GM23338 (cell line): ENCODE measurements around the gene EPB41L4A. TPM values are rescaled to one million over a fixed set of nuclear protein-coding genes. Genes with fewer than 3 reads are reported as not detected.

ENCODE experiments used
- ATAC-seq: fragments of 200-7000 bp; cut with Tn5 transposase; 3 replicates; pipeline ENCODE4 v1.9.1; 2020
- DNase-seq: peaks from one replicate; pipeline ENCODE4 v3.0.0-alpha.2; 2015; ENCODE audit warnings: low spot score
- H2AFZ ChIP-seq: fragments of 200-600 bp; sonication (generic); 2 replicates; pipeline ENCODE4 v1.8.0; 2016; ENCODE audit warnings: antibody characterized with exemption, mild to moderate bottlenecking, moderate library complexity
- H3F3A ChIP-seq: fragments of 200-600 bp; sonication (generic); replicated peaks from 2 replicates; pipeline ENCODE4 v1.8.0; 2017; ENCODE audit warnings: antibody characterized with exemption, mixed run types, low read depth
- H3K27ac ChIP-seq: fragments of 200-600 bp; sonication (generic); 2 replicates; pipeline ENCODE4 v1.6.1; 2016; ENCODE audit warnings: low read depth
- H3K27me3 ChIP-seq: fragments of 200-600 bp; sonication (generic); 2 replicates; pipeline ENCODE4 v1.8.0; 2016; ENCODE audit warnings: mild to moderate bottlenecking, mixed run types, moderate library complexity; ENCODE audit not compliant: insufficient read depth
- H3K36me3 ChIP-seq: fragments of 200-600 bp; sonication (generic); 2 replicates; pipeline ENCODE4 v1.8.0; 2016; ENCODE audit warnings: mild to moderate bottlenecking; ENCODE audit not compliant: insufficient read depth
- H3K4me1 ChIP-seq: fragments of 200-600 bp; sonication (generic); 2 replicates; pipeline ENCODE4 v1.8.0; 2016; ENCODE audit warnings: mild to moderate bottlenecking, moderate library complexity; ENCODE audit not compliant: insufficient read depth
- H3K4me2 ChIP-seq: fragments of 200-600 bp; sonication (generic); 2 replicates; pipeline ENCODE4 v1.7.1; 2017; ENCODE audit warnings: mixed run types
- H3K4me3 ChIP-seq: fragments of 200-600 bp; sonication (generic); 2 replicates; pipeline ENCODE4 v1.6.1; 2016; ENCODE audit warnings: mixed run types
- H3K79me2 ChIP-seq: fragments of 200-600 bp; sonication (generic); replicated peaks from 2 replicates; pipeline ENCODE4 v1.8.0; 2017; ENCODE audit warnings: mild to moderate bottlenecking; ENCODE audit not compliant: insufficient read depth
- H3K9me2 ChIP-seq: fragments of 200-600 bp; sonication (generic); 2 replicates; pipeline ENCODE4 v1.8.0; 2017; ENCODE audit not compliant: insufficient read depth
- H4K20me1 ChIP-seq: fragments of 200-600 bp; sonication (generic); replicated peaks from 2 replicates; pipeline ENCODE4 v1.8.0; 2017; ENCODE audit warnings: mild to moderate bottlenecking; ENCODE audit not compliant: insufficient read depth
- H3K27ac Mint-ChIP-seq: 2 replicates; pipeline ENCODE4 v1.8.0; 2020; ENCODE audit warnings: inconsistent platforms, mild to moderate bottlenecking, moderate library complexity, mixed read lengths
- H3K27me3 Mint-ChIP-seq: 3 replicates; pipeline ENCODE4 v1.8.0; 2022; ENCODE audit warnings: low read depth, mild to moderate bottlenecking, moderate library complexity, mixed read lengths, inconsistent platforms; ENCODE audit not compliant: insufficient read depth, poor library complexity
- H3K36me3 Mint-ChIP-seq: 3 replicates; pipeline ENCODE4 v1.8.0; 2021; ENCODE audit warnings: low read depth, mild to moderate bottlenecking, inconsistent platforms, moderate library complexity, mixed read lengths
- H3K4me1 Mint-ChIP-seq: 3 replicates; pipeline ENCODE4 v1.8.0; 2020; ENCODE audit warnings: mild to moderate bottlenecking, inconsistent platforms, mixed read lengths
- H3K4me3 Mint-ChIP-seq: 3 replicates; pipeline ENCODE4 v1.8.0; 2021; ENCODE audit warnings: moderate library complexity, mild to moderate bottlenecking, inconsistent platforms, mixed read lengths
- H3K9me3 Mint-ChIP-seq: 3 replicates; pipeline ENCODE4 v1.8.0; 2020; ENCODE audit warnings: moderate library complexity, mild to moderate bottlenecking, inconsistent platforms, mixed read lengths
- CREB1 ChIP-seq: fragments of 250-450 bp; sonication (Bioruptor Pico); IDR thresholded peaks from 2 replicates; pipeline ENCODE4 v1.5.0; 2020; ENCODE audit warnings: low read depth, mild to moderate bottlenecking, moderate library complexity
- CTCF ChIP-seq, 2 experiments: fragments of 200-600 bp in 1 of 2; sonication (generic) in 1 of 2; conservative IDR thresholded peaks; 2 replicates each; pipeline versions ENCODE4 v1.5.1 to v1.6.1; 2016 to 2017; ENCODE audit warnings: antibody characterized with exemption in 2 of 2, low read depth in 2 of 2, mild to moderate bottlenecking in 2 of 2, moderate library complexity in 1 of 2
- EZH2 ChIP-seq: fragments of 200-600 bp; sonication (generic); IDR thresholded peaks from one replicate; pipeline ENCODE4 v1.8.0; 2017; ENCODE audit warnings: antibody characterized with exemption, mild to moderate bottlenecking, low read depth; ENCODE audit not compliant: unreplicated experiment
- EZH2phosphoT487 ChIP-seq: fragments of 200-600 bp; sonication (generic); IDR thresholded peaks from one replicate; pipeline ENCODE4 v1.8.1; 2018; ENCODE audit warnings: antibody characterized with exemption; ENCODE audit not compliant: unreplicated experiment
- JUNB ChIP-seq: IDR thresholded peaks from one replicate; pipeline ENCODE4 v1.6.1; 2016; ENCODE audit warnings: antibody characterized with exemption; ENCODE audit not compliant: unreplicated experiment
- NANOG ChIP-seq: IDR thresholded peaks from 2 replicates; pipeline ENCODE4 v1.6.1; 2016; ENCODE audit warnings: antibody characterized with exemption, borderline replicate concordance
- POLR2AphosphoS5 ChIP-seq: IDR thresholded peaks from 2 replicates; pipeline ENCODE4 v1.6.1; 2016; ENCODE audit warnings: antibody characterized with exemption, low read depth
- STAT1 ChIP-seq: IDR thresholded peaks from one replicate; pipeline ENCODE4 v1.6.1; 2016; ENCODE audit warnings: antibody characterized with exemption; ENCODE audit not compliant: unreplicated experiment
- ZNF331 ChIP-seq: fragments of 250-450 bp; sonication (Bioruptor Pico); IDR thresholded peaks from 2 replicates; pipeline ENCODE4 v1.5.0; 2020; ENCODE audit warnings: low read depth, mild to moderate bottlenecking, moderate library complexity
- ZNF462 ChIP-seq: fragments of 250-450 bp; sonication (Bioruptor Pico); IDR thresholded peaks from 2 replicates; pipeline ENCODE4 v1.5.0; 2020; ENCODE audit warnings: mild to moderate bottlenecking, moderate library complexity
- polyA plus RNA-seq: library from polyadenylated mRNA; unstranded; fragments of >200 nt; fragmentation: Nextera tagmentation; extraction: Ambion mirVana; gene quantifications from 2 replicates; pipeline ENCODE4 v1.2.1, GENCODE V29; 2016
- total RNA-seq: library from RNA; depleted of rRNA; stranded (reverse); fragments of >200 nt; shearing (Covaris generic); gene quantifications from 2 replicates; pipeline ENCODE4 v1.2.3, GENCODE V29; 2014
- TF ChIP-seq, protein P1 (sequence below): IDR thresholded peaks from one replicate; pipeline ENCODE4 v1.6.1; 2018; ENCODE audit warnings: antibody characterized with exemption; ENCODE audit not compliant: unreplicated experiment
- TF ChIP-seq, protein P2 (sequence below): IDR thresholded peaks from 2 replicates; pipeline ENCODE4 v1.6.1; 2016; ENCODE audit warnings: antibody characterized with exemption

Gene EPB41L4A
- total and polyA plus RNA-seq, 2 experiments from 2014 or later: 5.7 to 6.0 TPM

DNA sequence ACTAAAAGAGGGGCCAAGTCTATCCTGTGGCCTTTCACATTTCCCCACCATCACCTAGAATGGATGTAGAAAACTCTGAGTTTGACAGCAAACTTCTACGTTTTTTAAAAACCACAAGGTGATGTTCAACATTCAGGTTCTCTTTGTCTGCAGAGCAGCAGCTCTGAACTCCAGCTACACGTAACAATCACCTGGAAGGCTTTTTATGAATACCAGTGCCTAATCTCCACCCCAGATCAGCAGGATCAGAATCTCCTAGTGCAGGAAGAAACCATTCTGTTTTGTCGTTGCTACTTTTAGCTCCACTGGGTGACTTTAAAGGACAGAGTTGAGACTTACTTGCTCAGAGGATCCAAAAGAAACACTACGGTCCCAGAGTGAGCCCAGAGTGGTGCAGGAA lies 44.3 kb downstream of the EPB41L4A start:
- Mint-ChIP-seq H3K36me3 (no peaks in the 10 kb centered on the region), H3K4me3 (no peak overlapping the region), H3K9me3 (no peaks in the 10 kb centered on the region), H3K4me1 (peaks cover 3% of the 10 kb centered on the region; the same call in 1 of the 3 replicates), H3K27me3 (peaks cover 2% of the 10 kb centered on the region), H3K27ac (no peak overlapping the region)
- ATAC-seq (no peak), DNase-seq (no peak)
- Histone ChIP-seq H3K4me3 (no peak overlapping the region), H3F3A (no peaks in the 10 kb centered on the region), H2AFZ (no peak overlapping the region), H3K4me2 (no peak overlapping the region), H4K20me1 (no peaks in the 10 kb centered on the region), H3K4me1 (no peaks in the 10 kb centered on the region), H3K9me2 (no peaks in the 10 kb centered on the region), H3K36me3 (no peaks in the 10 kb centered on the region), H3K27ac (no peak overlapping the region), H3K27me3 (no peaks in the 10 kb centered on the region), H3K79me2 (no peaks in the 10 kb centered on the region)
- TF ChIP-seq CREB1 (CRISPR knock-in tag): no peak
- TF ChIP-seq, protein P1, sequence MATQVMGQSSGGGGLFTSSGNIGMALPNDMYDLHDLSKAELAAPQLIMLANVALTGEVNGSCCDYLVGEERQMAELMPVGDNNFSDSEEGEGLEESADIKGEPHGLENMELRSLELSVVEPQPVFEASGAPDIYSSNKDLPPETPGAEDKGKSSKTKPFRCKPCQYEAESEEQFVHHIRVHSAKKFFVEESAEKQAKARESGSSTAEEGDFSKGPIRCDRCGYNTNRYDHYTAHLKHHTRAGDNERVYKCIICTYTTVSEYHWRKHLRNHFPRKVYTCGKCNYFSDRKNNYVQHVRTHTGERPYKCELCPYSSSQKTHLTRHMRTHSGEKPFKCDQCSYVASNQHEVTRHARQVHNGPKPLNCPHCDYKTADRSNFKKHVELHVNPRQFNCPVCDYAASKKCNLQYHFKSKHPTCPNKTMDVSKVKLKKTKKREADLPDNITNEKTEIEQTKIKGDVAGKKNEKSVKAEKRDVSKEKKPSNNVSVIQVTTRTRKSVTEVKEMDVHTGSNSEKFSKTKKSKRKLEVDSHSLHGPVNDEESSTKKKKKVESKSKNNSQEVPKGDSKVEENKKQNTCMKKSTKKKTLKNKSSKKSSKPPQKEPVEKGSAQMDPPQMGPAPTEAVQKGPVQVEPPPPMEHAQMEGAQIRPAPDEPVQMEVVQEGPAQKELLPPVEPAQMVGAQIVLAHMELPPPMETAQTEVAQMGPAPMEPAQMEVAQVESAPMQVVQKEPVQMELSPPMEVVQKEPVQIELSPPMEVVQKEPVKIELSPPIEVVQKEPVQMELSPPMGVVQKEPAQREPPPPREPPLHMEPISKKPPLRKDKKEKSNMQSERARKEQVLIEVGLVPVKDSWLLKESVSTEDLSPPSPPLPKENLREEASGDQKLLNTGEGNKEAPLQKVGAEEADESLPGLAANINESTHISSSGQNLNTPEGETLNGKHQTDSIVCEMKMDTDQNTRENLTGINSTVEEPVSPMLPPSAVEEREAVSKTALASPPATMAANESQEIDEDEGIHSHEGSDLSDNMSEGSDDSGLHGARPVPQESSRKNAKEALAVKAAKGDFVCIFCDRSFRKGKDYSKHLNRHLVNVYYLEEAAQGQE: no peak
- TF ChIP-seq EZH2phosphoT487: no peak
- TF ChIP-seq ZNF331 (CRISPR knock-in tag): no peak
- no peak for TF ChIP-seq ZNF462
- no peak for TF ChIP-seq STAT1
- TF ChIP-seq JUNB: no peak
- TF ChIP-seq CTCF (conservative IDR thresholded peaks at IDR 0.05; ENCODE audit: low read depth in 2 of 2): no peak
- no peak for TF ChIP-seq EZH2
- TF ChIP-seq POLR2AphosphoS5: no peak
- TF ChIP-seq, protein P2, sequence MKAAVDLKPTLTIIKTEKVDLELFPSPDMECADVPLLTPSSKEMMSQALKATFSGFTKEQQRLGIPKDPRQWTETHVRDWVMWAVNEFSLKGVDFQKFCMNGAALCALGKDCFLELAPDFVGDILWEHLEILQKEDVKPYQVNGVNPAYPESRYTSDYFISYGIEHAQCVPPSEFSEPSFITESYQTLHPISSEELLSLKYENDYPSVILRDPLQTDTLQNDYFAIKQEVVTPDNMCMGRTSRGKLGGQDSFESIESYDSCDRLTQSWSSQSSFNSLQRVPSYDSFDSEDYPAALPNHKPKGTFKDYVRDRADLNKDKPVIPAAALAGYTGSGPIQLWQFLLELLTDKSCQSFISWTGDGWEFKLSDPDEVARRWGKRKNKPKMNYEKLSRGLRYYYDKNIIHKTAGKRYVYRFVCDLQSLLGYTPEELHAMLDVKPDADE: no peak
- TF ChIP-seq NANOG: no peak
